HG02981 (cell line): ENCODE data around the gene SLC8A2.

Experiments used
- ATAC-seq: cut with Tn5 transposase; IDR thresholded peaks from one replicate; pipeline ENCODE4 v1.9.1; 2021; ENCODE audit warnings: mild to moderate bottlenecking, moderate library complexity; ENCODE audit not compliant: unreplicated experiment

SLC8A2 gene

GRCh38 chr19:47471733-47472457 is at the start of gene SLC8A2:
Gene SLC8A2, minus strand, starts transcription at chr19:47471893. Its CDS starts 5,490 bp downstream, at chr19:47466403.
- no peak for ATAC-seq

GRCh38 chr19:47520839-47521238 is 49.1 kb upstream of the SLC8A2 start:
- no peak for ATAC-seq

DNA sequence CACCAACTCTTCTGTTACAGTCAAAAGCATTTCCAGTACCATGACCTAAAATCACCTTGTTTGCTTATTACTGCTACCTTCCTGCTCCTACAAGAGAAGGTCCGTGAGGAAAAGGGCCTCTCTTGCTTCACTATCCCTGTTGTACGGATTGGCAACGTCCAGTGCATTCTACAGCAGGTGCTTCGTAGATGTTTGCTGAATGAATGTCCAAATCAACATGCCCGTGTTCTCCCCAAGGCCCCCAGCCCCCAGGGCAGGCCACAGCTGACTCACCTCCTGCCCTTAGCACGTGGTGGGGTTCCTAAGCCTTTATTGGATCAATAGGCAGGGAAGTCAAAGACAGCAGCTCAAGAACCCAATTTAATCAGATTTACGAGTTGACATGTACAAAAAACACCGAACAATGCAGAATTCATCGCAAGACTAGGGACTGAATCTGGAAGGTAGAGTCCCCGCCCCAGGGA is 48.7 kb upstream of the SLC8A2 start:
- no peak for ATAC-seq

- no peak for ATAC-seq
Observed at GRCh38 chr19:47518854-47519253, 47.2 kb upstream of the SLC8A2 start.

GRCh38 chr19:47518139-47518538 is 46.4 kb upstream of the SLC8A2 start:
- ATAC-seq, result no peak

DNA sequence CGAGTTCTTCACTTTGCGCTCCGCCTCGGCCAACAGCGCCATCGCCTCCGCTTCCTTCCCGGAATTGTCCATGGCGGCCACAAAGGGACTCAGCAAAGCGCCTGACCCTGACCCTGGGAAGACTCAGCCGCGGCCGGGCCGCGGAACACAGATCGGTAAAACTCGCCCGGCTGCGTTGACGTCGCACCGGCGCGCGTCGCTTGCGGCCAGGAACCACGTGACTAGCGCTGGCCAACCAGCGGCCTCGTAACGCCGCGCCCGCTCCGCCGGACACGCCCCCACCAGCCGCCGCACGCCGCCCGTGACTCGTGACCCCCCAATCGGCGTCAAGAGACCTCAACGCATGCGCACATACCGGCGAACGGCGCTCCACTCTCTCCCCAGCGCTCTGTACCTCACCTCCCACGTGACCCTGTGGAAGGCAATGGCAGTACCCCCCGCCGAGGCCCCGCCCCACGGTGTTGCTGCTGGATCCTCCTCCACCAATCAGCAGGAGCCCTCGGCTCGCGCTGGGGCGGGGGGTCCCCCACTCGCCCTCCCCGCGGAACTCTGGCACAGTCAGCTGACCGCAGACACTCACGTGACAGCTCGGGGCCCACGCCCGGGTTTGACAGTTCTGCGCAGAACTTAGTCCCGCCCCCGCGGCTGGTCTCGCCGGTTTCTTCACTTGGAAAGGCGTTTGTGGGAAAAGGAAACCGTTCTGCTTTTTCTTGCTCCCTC is 43.3 kb upstream of the SLC8A2 start, which contains the start of gene NAPA:
TSS of gene NAPA (minus strand) at position 195 of the 720 bp plus-strand sequence. CDS start at position 72, 123 bp downstream.
- peak; percentile 81 for ATAC-seq

DNA sequence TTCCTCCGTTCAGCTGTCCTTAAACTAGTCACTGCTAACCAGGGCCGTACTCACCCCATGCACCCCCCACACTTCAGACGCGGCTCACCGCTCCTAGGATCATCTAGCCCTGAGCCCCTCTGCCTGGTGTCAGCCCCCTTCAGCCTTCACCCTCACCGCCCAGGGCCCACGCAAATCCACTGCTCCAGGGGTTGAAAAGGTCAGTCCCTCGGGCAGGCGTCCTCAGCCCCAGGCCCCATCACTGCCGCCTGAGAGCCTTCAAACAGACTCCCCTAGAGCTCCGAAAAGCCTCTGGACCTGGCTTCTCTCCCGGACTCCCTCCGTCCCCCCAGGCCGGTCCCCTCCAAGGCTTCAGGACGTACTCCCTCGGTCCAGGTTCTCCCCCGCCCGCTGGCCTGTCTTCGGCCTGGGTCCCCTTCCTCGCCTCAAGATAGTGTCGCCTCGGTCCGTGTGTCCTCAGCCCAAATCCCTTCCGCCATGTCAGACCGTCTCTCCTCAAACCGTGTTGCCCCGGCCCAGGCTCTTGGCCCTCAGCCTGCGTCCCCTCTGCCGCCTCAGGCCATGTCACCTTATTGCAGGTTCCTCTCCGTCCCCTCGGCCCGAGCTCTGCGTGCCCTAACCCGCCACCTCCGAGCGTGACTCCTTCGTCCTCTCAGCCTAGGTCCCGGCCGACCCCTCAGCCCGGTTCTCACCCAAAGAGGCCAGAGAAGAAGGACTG is 42.6 kb upstream of the SLC8A2 start:
- no peak for ATAC-seq

DNA sequence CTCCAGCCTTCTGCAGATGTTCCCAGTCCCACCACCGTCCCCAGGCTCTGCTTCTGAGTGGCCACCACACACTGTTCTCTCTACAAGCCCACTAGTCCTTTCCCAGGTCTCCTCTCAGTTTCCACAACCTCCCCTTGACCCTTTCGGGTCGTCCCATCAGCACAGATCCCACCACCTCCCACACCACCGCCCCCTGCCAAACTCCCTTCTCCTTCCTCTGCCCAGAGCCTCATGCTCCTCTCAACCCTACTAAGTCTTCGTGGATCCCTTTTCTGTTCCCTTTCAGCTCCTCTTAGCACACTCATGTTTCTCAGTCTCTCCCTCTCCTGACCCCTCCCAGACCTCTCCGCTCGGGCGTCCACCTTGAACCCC is 41.2 kb upstream of the SLC8A2 start:
- no peak for ATAC-seq

GRCh38 chr19:47512183-47512947 is 40.7 kb upstream of the SLC8A2 start:
- ATAC-seq, result no peak

DNA sequence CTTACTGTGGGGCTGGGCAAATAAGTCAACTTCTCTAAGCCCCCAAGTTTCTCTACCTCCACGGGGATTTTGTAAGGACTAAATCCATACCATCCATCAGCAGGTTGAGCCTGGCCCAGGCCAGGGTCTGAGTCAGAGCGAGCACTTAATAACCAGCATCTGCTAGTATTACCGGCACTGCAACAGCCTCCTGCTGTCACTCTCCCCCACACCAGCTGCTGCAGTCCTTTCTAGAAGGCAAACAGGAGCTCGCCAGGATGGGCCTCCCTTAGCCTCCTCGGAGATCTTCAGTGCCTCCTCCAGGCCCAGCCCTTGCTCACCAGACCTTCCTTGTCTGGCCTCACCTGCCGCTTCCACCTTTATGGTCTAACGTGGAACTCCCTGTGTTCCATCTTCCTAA is 40.0 kb upstream of the SLC8A2 start:
- no peak for ATAC-seq

DNA sequence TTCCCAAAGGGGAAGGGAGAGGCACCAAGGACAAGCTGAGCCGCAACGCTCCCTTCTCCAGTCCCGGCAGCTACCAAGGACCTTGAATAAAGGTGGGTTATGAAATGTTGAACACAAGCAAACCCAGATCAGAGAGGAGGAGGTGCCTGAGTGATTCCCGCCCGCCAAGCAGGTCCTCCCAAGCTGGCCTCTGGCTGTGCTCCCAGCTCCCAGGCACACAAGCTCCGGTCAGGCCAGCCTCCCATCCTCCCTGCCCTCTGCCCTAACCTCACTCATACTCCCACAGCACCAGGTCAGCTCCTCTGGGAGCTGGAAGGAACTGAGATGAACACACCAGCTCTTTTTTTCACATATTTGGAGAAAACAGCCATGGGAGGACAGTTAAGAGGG is 39.4 kb upstream of the SLC8A2 start:
- no peak for ATAC-seq

DNA sequence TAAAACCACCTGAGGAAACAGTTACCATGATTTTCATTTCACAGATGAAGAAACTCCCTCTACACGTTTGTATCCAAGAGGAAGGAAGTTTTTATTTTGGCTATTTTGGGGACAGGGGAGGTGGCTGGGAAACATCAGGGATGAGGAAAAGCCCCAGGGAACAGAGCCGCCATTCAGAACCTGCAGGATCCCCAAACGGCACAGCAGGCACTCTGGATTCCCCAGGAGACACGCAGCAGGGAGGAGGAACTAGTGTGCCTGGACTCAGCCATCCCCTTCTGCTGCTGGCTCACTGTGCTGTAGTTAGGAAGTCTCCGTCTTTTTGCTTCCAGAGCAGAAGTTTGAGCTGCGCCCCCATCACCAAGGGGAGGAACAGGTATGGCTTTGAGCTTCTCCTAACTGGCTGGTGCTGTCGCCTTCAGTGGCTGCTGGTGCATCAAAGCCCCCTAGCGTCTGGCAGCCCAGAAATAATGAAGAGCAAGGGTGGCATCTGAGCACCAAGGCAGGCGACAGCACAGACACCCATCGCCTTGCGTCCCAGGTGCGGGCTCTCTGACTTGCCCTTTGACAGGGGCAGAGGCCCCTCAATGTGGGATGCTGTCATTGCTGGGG is 38.9 kb upstream of the SLC8A2 start:
- ATAC-seq, result no peak

DNA sequence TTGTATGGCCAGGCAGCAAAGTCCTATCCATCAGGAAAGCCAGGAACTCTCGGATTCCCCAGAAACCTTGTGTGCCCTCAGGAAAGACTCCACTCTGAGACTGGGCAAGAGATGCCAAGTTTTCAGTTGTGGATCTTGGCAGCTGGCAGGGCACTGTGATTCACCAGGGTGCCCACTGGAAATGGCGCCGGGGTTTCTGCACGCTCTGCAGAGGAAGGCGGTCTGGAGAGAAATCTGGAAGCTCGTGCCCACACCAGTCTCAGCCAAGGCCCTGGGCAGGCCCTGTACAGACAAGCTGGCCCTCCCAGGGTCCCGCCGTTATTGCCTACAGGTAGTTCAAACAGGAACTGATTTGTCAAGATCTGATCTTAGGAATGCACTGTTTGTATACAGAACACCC is 38.3 kb upstream of the SLC8A2 start:
- no peak for ATAC-seq

- ATAC-seq, result no peak
Observed at GRCh38 chr19:47509170-47509847, 37.6 kb upstream of the SLC8A2 start.

- ATAC-seq, result no peak
Observed at GRCh38 chr19:47508721-47509120, 37.0 kb upstream of the SLC8A2 start.

GRCh38 chr19:47507924-47508553 is 36.3 kb upstream of the SLC8A2 start:
- ATAC-seq, result no peak

GRCh38 chr19:47507012-47507411 is 35.3 kb upstream of the SLC8A2 start:
- no peak for ATAC-seq

- no peak for ATAC-seq
Observed at GRCh38 chr19:47506459-47506858, 34.8 kb upstream of the SLC8A2 start.

- no peak for ATAC-seq
Observed at GRCh38 chr19:47505506-47505905, 33.8 kb upstream of the SLC8A2 start.

DNA sequence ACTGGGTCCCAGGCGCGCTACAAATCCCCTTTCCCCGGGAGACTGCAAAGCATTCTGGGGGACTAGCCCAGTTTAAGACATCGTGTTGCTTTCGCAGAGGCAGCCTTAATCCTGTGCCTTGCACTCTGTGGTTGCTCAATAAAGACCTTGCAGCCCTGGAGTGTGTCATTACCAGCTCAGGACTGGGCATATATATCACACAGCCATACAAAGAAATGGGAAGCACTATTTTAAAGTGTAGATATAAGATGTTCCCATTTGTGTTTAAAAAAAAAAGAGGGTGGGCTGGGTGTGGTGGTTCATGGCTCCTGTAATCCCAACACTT is 32.1 kb upstream of the SLC8A2 start:
- no peak for ATAC-seq
